ENCODE data around the gene TBC1D22A. TPM values are rescaled to one million over a fixed set of nuclear protein-coding genes. Genes with fewer than 3 reads are reported as not detected.
A peak's percentile ranks its signal among the peaks of the same experiment; 100 is the strongest.

Gene TBC1D22A
- total RNA-seq, 2 donors from 2014 or later, result 21.0 to 27.9 TPM

DNA sequence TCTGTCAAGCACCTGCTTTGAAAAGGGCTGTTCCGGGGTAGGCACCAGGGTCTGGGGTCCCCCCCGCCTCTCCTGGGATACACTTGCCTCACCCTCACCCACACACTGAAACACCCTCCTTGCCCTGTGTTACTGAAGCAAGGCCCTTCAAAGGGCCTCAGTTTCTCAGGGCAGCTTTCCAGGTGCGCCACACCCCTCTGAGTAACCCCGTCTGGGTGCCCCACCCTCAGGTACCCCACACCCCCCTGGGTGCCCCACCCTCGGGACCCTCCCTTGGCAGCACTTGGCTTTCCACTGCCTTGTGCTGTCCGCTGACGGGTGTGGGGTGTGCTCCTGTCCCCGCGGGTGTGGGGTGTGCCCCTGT is 413.6 kb downstream of the TBC1D22A start:
- Mint-ChIP-seq H3K4me3 (no peak overlapping the region), H3K4me1 (no peaks in the 10 kb centered on the region), H3K9me3 (peaks cover 23% of the 10 kb centered on the region), H3K36me3 (ENCODE audit: low read depth) (peaks cover 16% of the 10 kb centered on the region), H3K27me3 (ENCODE audit: insufficient read depth) (no peaks in the 10 kb centered on the region), H3K27ac (no peak overlapping the region)
- no peaks in the 10 kb centered on the region for H3K9me3 ChIP-seq (ENCODE audit: control insufficient read depth, low read length)
- no peak overlapping the region for H3K4me3 ChIP-seq (ENCODE audit: low read length)
- WGBS, 2 experiments (ENCODE audit: insufficient coverage in 1 of 2, insufficient read length in 1 of 2), result 94 to 100% methylated on average over 3 to 5 of the region's 9 CpGs
- no peak overlapping the region for H3K27ac ChIP-seq (ENCODE audit: low read depth, low read length)
- H3K36me3 ChIP-seq (ENCODE audit: control insufficient read depth, insufficient read depth, low read length), result no peaks in the 10 kb centered on the region
- H3K9ac ChIP-seq (ENCODE audit: extremely low read depth, low read length, poor library complexity, severe bottlenecking), result no peak overlapping the region
- TF ChIP-seq, protein P1, sequence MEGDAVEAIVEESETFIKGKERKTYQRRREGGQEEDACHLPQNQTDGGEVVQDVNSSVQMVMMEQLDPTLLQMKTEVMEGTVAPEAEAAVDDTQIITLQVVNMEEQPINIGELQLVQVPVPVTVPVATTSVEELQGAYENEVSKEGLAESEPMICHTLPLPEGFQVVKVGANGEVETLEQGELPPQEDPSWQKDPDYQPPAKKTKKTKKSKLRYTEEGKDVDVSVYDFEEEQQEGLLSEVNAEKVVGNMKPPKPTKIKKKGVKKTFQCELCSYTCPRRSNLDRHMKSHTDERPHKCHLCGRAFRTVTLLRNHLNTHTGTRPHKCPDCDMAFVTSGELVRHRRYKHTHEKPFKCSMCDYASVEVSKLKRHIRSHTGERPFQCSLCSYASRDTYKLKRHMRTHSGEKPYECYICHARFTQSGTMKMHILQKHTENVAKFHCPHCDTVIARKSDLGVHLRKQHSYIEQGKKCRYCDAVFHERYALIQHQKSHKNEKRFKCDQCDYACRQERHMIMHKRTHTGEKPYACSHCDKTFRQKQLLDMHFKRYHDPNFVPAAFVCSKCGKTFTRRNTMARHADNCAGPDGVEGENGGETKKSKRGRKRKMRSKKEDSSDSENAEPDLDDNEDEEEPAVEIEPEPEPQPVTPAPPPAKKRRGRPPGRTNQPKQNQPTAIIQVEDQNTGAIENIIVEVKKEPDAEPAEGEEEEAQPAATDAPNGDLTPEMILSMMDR (conservative IDR thresholded peaks at IDR 0.05), result no peak
- H3K4me1 ChIP-seq (ENCODE audit: control insufficient read depth, insufficient read depth, low read length), result no peaks in the 10 kb centered on the region
- no peaks in the 10 kb centered on the region for H3K27me3 ChIP-seq (ENCODE audit: control insufficient read depth, insufficient read depth, low read length, poor library complexity, severe bottlenecking)
- DNase-seq, result no peak

DNA sequence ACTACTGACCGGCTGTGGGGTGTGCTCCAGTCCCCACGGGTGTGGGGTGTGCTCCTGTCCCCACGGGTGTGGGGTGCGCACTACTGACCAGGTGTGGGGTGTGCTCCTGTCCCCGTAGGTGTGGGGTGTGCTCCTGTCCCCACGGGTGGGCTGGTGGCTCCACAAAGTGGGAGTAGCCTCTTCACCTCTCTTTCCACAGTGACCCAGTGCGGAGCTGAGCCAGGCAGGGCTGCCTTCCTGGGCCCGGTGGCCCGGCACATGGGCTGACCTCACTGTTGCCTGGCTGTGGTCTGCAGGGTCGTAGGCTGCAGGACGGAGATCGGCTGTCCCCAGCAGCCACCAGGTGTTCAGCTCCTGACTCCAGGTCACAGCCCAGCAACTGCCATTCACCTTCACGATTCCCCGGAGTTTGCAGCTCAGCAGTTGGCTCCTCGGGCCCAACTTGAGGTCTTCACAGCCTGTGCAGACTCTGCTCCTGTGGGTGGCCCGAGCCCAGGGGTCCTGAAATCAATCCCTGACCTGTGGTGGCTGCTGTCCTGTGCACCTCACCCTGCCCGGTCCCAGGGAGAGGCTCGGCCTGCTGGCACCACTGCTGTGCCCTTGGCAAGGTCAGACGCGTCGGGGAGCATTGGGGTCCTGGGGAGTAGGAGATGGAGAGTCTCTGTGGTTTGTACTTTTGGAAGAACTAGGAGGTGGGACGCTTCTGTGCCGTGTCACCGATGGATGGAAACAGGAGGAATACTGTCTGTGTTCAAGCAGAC is 414.3 kb downstream of the TBC1D22A start:
- Histone ChIP-seq H3K4me1 (ENCODE audit: control insufficient read depth, insufficient read depth, low read length) (no peaks in the 10 kb centered on the region), H3K27me3 (ENCODE audit: control insufficient read depth, insufficient read depth, low read length, poor library complexity, severe bottlenecking) (no peaks in the 10 kb centered on the region), H3K4me3 (ENCODE audit: low read length) (no peak overlapping the region), H3K9me3 (ENCODE audit: control insufficient read depth, low read length) (peaks cover 6% of the 10 kb centered on the region), H3K27ac (ENCODE audit: low read depth, low read length) (no peak overlapping the region), H3K36me3 (ENCODE audit: control insufficient read depth, insufficient read depth, low read length) (no peaks in the 10 kb centered on the region), H3K9ac (ENCODE audit: extremely low read depth, low read length, poor library complexity, severe bottlenecking) (no peak overlapping the region)
- no peaks in the 10 kb centered on the region for H3K4me1 Mint-ChIP-seq
- H3K27me3 Mint-ChIP-seq (ENCODE audit: insufficient read depth), result no peaks in the 10 kb centered on the region
- TF ChIP-seq, protein P1 (conservative IDR thresholded peaks at IDR 0.05), result no peak
- peak; percentile 38 for DNase-seq
- peaks cover 16% of the 10 kb centered on the region for H3K36me3 Mint-ChIP-seq (ENCODE audit: low read depth)
- 92% methylated on average over 5 to 24 of the region's 24 CpGs for WGBS, 2 experiments (ENCODE audit: insufficient coverage in 1 of 2, insufficient read length in 1 of 2)
- H3K27ac Mint-ChIP-seq, result no peak overlapping the region
- H3K9me3 Mint-ChIP-seq, result peaks cover 29% of the 10 kb centered on the region
- no peak overlapping the region for H3K4me3 Mint-ChIP-seq

DNA sequence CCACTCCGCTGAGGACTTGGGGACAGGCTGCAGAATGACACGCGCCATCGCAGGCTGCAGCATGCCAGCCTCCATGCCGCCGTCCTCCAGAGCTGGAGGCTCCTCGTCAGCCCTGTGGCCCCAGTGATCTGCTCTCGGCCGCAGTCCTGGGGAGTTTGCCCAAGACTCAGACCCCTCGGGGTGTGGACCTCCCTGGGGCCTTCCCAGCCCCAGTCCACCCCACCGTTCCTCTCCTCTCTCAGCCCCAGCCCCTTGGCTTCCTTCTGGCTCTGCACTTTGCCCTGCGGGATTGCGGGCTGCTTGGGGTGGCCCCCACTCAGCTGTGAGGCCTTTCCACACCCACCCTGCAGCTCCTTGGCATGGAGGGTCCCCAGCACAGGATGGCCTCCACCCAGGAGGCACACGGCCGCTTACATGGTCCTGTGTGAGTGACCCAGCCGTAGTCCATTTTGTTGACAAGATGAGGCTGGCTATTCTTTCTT is 414.9 kb downstream of the TBC1D22A start:
- peaks cover 13% of the 10 kb centered on the region for H3K9me3 ChIP-seq (ENCODE audit: control insufficient read depth, low read length)
- H3K9me3 Mint-ChIP-seq, result peaks cover 35% of the 10 kb centered on the region
- H3K4me3 ChIP-seq (ENCODE audit: low read length), result no peak overlapping the region
- TF ChIP-seq, protein P1 (conservative IDR thresholded peaks at IDR 0.05), result no peak
- H3K4me3 Mint-ChIP-seq, result no peak overlapping the region
- H3K4me1 ChIP-seq (ENCODE audit: control insufficient read depth, insufficient read depth, low read length), result no peaks in the 10 kb centered on the region
- H3K36me3 ChIP-seq (ENCODE audit: control insufficient read depth, insufficient read depth, low read length), result no peaks in the 10 kb centered on the region
- H3K27me3 ChIP-seq (ENCODE audit: control insufficient read depth, insufficient read depth, low read length, poor library complexity, severe bottlenecking), result no peaks in the 10 kb centered on the region
- H3K36me3 Mint-ChIP-seq (ENCODE audit: low read depth), result peaks cover 18% of the 10 kb centered on the region
- H3K4me1 Mint-ChIP-seq, result no peaks in the 10 kb centered on the region
- H3K27ac Mint-ChIP-seq, result no peak overlapping the region
- H3K9ac ChIP-seq (ENCODE audit: extremely low read depth, low read length, poor library complexity, severe bottlenecking), result no peak overlapping the region
- WGBS, 2 experiments (ENCODE audit: insufficient coverage in 1 of 2, insufficient read length in 1 of 2), result 95% methylated on average over 13 to 16 of the region's 16 CpGs
- no peak overlapping the region for H3K27ac ChIP-seq (ENCODE audit: low read depth, low read length)
- DNase-seq, result peak; percentile 7
- no peaks in the 10 kb centered on the region for H3K27me3 Mint-ChIP-seq (ENCODE audit: insufficient read depth)

Measured in endodermal cell (in vitro differentiated cells).